HEK293 (cell line): ENCODE data around the gene SPTBN2.

Source experiments
- CTCF ChIA-PET: fragments of 350-600 bp; formaldehyde crosslinking; extraction: SDS; loops from one replicate; lab custom pipeline; 2021; ENCODE audit warnings: antibody characterized with exemption; lab: Yijun Ruan, JAX
- POLR2A ChIA-PET: fragments of 300-600 bp; formaldehyde crosslinking; extraction: SDS; loops from one replicate; lab custom pipeline; 2020; ENCODE audit warnings: antibody characterized with exemption, inconsistent platforms; lab: Yijun Ruan, JAX
- H3K27ac ChIP-seq: fragments of 200-500 bp; sonication (Bioruptor generic); 2 replicates; pipeline ENCODE4 v1.5.1; 2014; ENCODE audit warnings: low read depth, low read length, control low read depth, inconsistent platforms; ENCODE audit errors: extremely low read depth
- H3K36me3 ChIP-seq, 2 experiments: fragments of 200-500 bp in 1 of 2; sonication (Bioruptor generic) in 1 of 2; 1 replicate in 1 of 2; 2 replicates in 1 of 2; pipeline ENCODE4 v1.5.1; 2014 to 2017; ENCODE audit warnings: inconsistent platforms in 2 of 2, low read length in 2 of 2; ENCODE audit not compliant: control insufficient read depth in 2 of 2, insufficient read depth in 1 of 2
- H3K4me1 ChIP-seq: fragments of 200-500 bp; sonication (Bioruptor generic); 2 replicates; pipeline ENCODE4 v1.5.1; 2014; ENCODE audit warnings: mild to moderate bottlenecking, low read length, inconsistent platforms; ENCODE audit not compliant: control insufficient read depth, insufficient read depth
- H3K4me3 ChIP-seq: 2 replicates; pipeline ENCODE4 v1.5.1; 2011; ENCODE audit warnings: low read depth, mild to moderate bottlenecking, control low read depth, low read length, moderate library complexity
- H3K9me3 ChIP-seq: fragments of 200-500 bp; sonication (Bioruptor generic); 2 replicates; pipeline ENCODE4 v1.5.1; 2014; ENCODE audit warnings: low read depth, low read length, inconsistent platforms; ENCODE audit not compliant: control insufficient read depth, insufficient read depth
- GFI1B ChIP-seq: fragments of 450-650 bp; formaldehyde crosslinking; IDR thresholded peaks from 2 replicates; pipeline ENCODE4 v1.5.1; 2016; ENCODE audit warnings: missing biosample characterization, missing genetic modification characterization
- GLI4 ChIP-seq: fragments of 450-650 bp; formaldehyde crosslinking; IDR thresholded peaks from 2 replicates; pipeline ENCODE4 v1.5.1; 2016; ENCODE audit warnings: missing biosample characterization, missing genetic modification characterization
- KLF10 ChIP-seq: fragments of 450-650 bp; IDR thresholded peaks from 2 replicates; pipeline ENCODE4 v1.5.1; 2018; ENCODE audit warnings: missing biosample characterization, mild to moderate bottlenecking, missing genetic modification characterization
- MYNN ChIP-seq: fragments of 450-650 bp; formaldehyde crosslinking; IDR thresholded peaks from 2 replicates; pipeline ENCODE4 v1.5.1; 2016; ENCODE audit warnings: missing biosample characterization, missing genetic modification characterization, borderline replicate concordance
- PRDM6 ChIP-seq: fragments of 450-650 bp; formaldehyde crosslinking; IDR thresholded peaks from 2 replicates; pipeline ENCODE4 v1.5.1; 2017; ENCODE audit warnings: missing biosample characterization, missing genetic modification characterization
- SETDB1 ChIP-seq: IDR thresholded peaks from one replicate; pipeline ENCODE4 v1.6.1; 2017; ENCODE audit warnings: mild to moderate bottlenecking, low read length, moderate library complexity, mixed read lengths; ENCODE audit not compliant: insufficient read length
- SP7 ChIP-seq: fragments of 450-650 bp; formaldehyde crosslinking; IDR thresholded peaks from 2 replicates; pipeline ENCODE4 v1.5.1; 2016; ENCODE audit warnings: missing biosample characterization, missing genetic modification characterization
- WT1 ChIP-seq: fragments of 450-650 bp; formaldehyde crosslinking; IDR thresholded peaks from 2 replicates; pipeline ENCODE4 v1.5.1; 2016; ENCODE audit warnings: missing biosample characterization, missing genetic modification characterization
- ZBTB7A ChIP-seq: fragments of 450-650 bp; formaldehyde crosslinking; IDR thresholded peaks from 2 replicates; pipeline ENCODE4 v1.5.1; 2016; ENCODE audit warnings: low read depth, missing biosample characterization, missing genetic modification characterization
- ZFP41 ChIP-seq: fragments of 450-650 bp; formaldehyde crosslinking; IDR thresholded peaks from 2 replicates; pipeline ENCODE4 v1.5.1; 2016; ENCODE audit warnings: missing biosample characterization, missing genetic modification characterization, borderline replicate concordance
- ZNF18 ChIP-seq: fragments of 450-650 bp; formaldehyde crosslinking; IDR thresholded peaks from 2 replicates; pipeline ENCODE4 v1.5.1; 2016; ENCODE audit warnings: missing biosample characterization, missing genetic modification characterization
- ZNF23 ChIP-seq: fragments of 450-650 bp; formaldehyde crosslinking; IDR thresholded peaks from 2 replicates; pipeline ENCODE4 v1.5.1; 2016; ENCODE audit warnings: missing biosample characterization, missing genetic modification characterization, borderline replicate concordance
- ZNF362 ChIP-seq: fragments of 450-650 bp; formaldehyde crosslinking; IDR thresholded peaks from 2 replicates; pipeline ENCODE4 v1.5.1; 2016; ENCODE audit warnings: missing biosample characterization, missing genetic modification characterization
- ZNF394 ChIP-seq: fragments of 450-650 bp; formaldehyde crosslinking; IDR thresholded peaks from 2 replicates; pipeline ENCODE4 v1.5.1; 2016; ENCODE audit warnings: missing biosample characterization, missing genetic modification characterization, mild to moderate bottlenecking, moderate library complexity, borderline replicate concordance
- ZNF398 ChIP-seq: fragments of 450-650 bp; formaldehyde crosslinking; IDR thresholded peaks from 2 replicates; pipeline ENCODE4 v1.5.1; 2017; ENCODE audit warnings: missing biosample characterization, missing genetic modification characterization
- ZNF626 ChIP-seq: fragments of 450-650 bp; sonication (Bioruptor Pico); formaldehyde crosslinking; IDR thresholded peaks from 2 replicates; pipeline ENCODE4 v1.5.1; 2018; ENCODE audit warnings: missing biosample characterization, missing genetic modification characterization, inconsistent platforms
- ZNF660 ChIP-seq: fragments of 450-650 bp; IDR thresholded peaks from 2 replicates; pipeline ENCODE4 v1.5.1; 2018; ENCODE audit warnings: missing biosample characterization, mild to moderate bottlenecking, missing genetic modification characterization
- ZNF76 ChIP-seq: fragments of 450-650 bp; formaldehyde crosslinking; IDR thresholded peaks from 2 replicates; pipeline ENCODE4; 2016; ENCODE audit warnings: low read depth, missing biosample characterization, missing genetic modification characterization, borderline replicate concordance

The SPTBN2 gene

GRCh38 chr11:66676931-66677598 is 52.0 kb downstream of the SPTBN2 start (continued):
- TF ChIP-seq ZFP41 (tag by site-specific recombination) (no peak), GFI1B (no peak), GLI4 (peak; percentile 37; the same call in 1 of the 2 replicates)

GRCh38 chr11:66676282-66676919 is 52.6 kb downstream of the SPTBN2 start:
- Histone ChIP-seq H3K36me3 (peaks cover 0 to 21% of the 10 kb centered on the region in 2 experiments; a peak in 2 of 3 replicates), H3K27ac (no peak overlapping the region), H3K9me3 (no peaks in the 10 kb centered on the region), H3K4me3 (no peak overlapping the region; the same call in 1 of the 2 replicates), H3K4me1 (no peaks in the 10 kb centered on the region)
- POLR2A ChIA-PET, result interaction anchor here (0.6 to 4.0 kb wide), 9 partner anchors 9 to 180 kb away, joined by 3 to 32 read pairs (median 8); partner anchors contain the start of genes CCDC87, CCS, RBM14 and RCE1
- TF ChIP-seq WT1 (tag by site-specific recombination), result no peak
- no peak for TF ChIP-seq ZNF23 (tag by site-specific recombination)
- no peak for TF ChIP-seq ZNF660 (tag by site-specific recombination)
- no peak for TF ChIP-seq ZNF398
- no peak for TF ChIP-seq SETDB1
- TF ChIP-seq ZNF76, result no peak
- TF ChIP-seq ZNF394 (tag by site-specific recombination), result no peak
- TF ChIP-seq KLF10 (tag by site-specific recombination), result no peak
- no peak for TF ChIP-seq SP7 (tag by site-specific recombination)
- TF ChIP-seq ZNF362 (tag by site-specific recombination), result no peak
- TF ChIP-seq ZNF626, result no peak
- TF ChIP-seq PRDM6 (tag by site-specific recombination), result no peak
- no peak for TF ChIP-seq MYNN (tag by site-specific recombination)
- no peak for TF ChIP-seq ZNF18
- TF ChIP-seq ZBTB7A (tag by site-specific recombination), result no peak
- CTCF ChIA-PET, result interaction anchor here (0.6 to 2.6 kb wide), 3 partner anchors 17 to 291 kb away, joined by 3 to 31 read pairs (median 3); no protein-coding TSS in a partner anchor
